HepG2 (cell line): Measurements from ENCODE around the gene ALG11. TPM values are rescaled to one million over a fixed set of nuclear protein-coding genes. Genes with fewer than 3 reads are reported as not detected.
A peak's percentile ranks its signal among the peaks of the same experiment; 100 is the strongest.

ENCODE experiments used
- ATAC-seq: fragments of 200-7000 bp; cut with Tn5 transposase; 3 replicates; pipeline ENCODE4 v1.9.1; 2020; ENCODE audit warnings: mild to moderate bottlenecking, moderate library complexity
- BruUV-seq: library from RNA; stranded (reverse); fragments of 400-500 nt; replicated peaks from 2 replicates; lab custom pipeline; 2021; lab: Mats Ljungman, UMichigan
- CTCF ChIA-PET: fragments of 300-600 bp; formaldehyde crosslinking; extraction: SDS; loops from one replicate; lab custom pipeline; 2021; ENCODE audit warnings: low total read pairs, inconsistent platforms, low intra/inter-chr PET ratio; lab: Yijun Ruan, JAX
- POLR2A ChIA-PET: fragments of 350-600 bp; sonication (Branson Sonifier 250); formaldehyde crosslinking; loops from one replicate; lab custom pipeline; 2020; ENCODE audit warnings: antibody characterized with exemption, inconsistent platforms; lab: Yijun Ruan, JAX
- DNase-seq: peaks from one replicate; pipeline ENCODE4 v3.0.0-alpha.2; 2015; ENCODE audit warnings: low spot score
- FAIRE-seq: peaks from 3 replicates; lab custom pipeline; 2011; peaks lifted over from hg19 to GRCh38; lab: Jason Lieb, UNC
- H2AFZ ChIP-seq: one replicate; pipeline ENCODE4 v1.6.1; 2011; ENCODE audit warnings: low read length, inconsistent platforms
- H3K27ac ChIP-seq: fragments of 300-600 bp; 3 replicates; pipeline ENCODE4 v1.8.0; 2011; ENCODE audit warnings: mixed run types, mild to moderate bottlenecking, mixed read lengths, low read length, inconsistent platforms; ENCODE audit not compliant: insufficient read depth; ENCODE audit errors: extremely low read length
- H3K27me3 ChIP-seq, 2 experiments: fragments of 200-600 bp in 1 of 2; 2 replicates in 1 of 2; 3 replicates in 1 of 2; pipeline versions ENCODE4 v1.6.0 to v1.8.0; 2011; ENCODE audit warnings: low read length in 2 of 2, mild to moderate bottlenecking in 2 of 2, moderate library complexity in 2 of 2, inconsistent platforms in 1 of 2; ENCODE audit not compliant: insufficient read depth in 2 of 2, control insufficient read depth in 1 of 2
- H3K36me3 ChIP-seq, 2 experiments: fragments of 200-600 bp in 1 of 2; replicated peaks in 1 of 2; 2 replicates in 1 of 2; 3 replicates in 1 of 2; pipeline versions ENCODE4 v1.5.1 to v1.8.0; 2011; ENCODE audit warnings: low read length in 2 of 2, inconsistent platforms in 1 of 2; ENCODE audit not compliant: insufficient read depth in 2 of 2, control insufficient read depth in 1 of 2
- H3K4me1 ChIP-seq: 2 replicates; pipeline ENCODE4 v1.5.1; 2012; ENCODE audit warnings: low read length, inconsistent platforms; ENCODE audit not compliant: insufficient read depth
- H3K4me2 ChIP-seq: 2 replicates; pipeline ENCODE4 v1.6.0; 2011; ENCODE audit warnings: low read depth, low read length, inconsistent platforms
- H3K4me3 ChIP-seq, 3 experiments: fragments of 200-600 bp in 1 of 3; sonication (generic), shearing (Covaris generic) in 1 of 3; replicated peaks in 1 of 3; 2 replicates each; pipeline ENCODE4 v1.5.1; 2011 to 2016; ENCODE audit warnings: low read length in 3 of 3, inconsistent platforms in 2 of 3, low read depth in 2 of 3, mild to moderate bottlenecking in 2 of 3, control low read depth in 1 of 3, mixed read lengths in 1 of 3; ENCODE audit not compliant: insufficient read depth in 1 of 3
- H3K79me2 ChIP-seq: one replicate; pipeline ENCODE4 v1.6.1; 2011; ENCODE audit warnings: low read length, inconsistent platforms; ENCODE audit not compliant: insufficient read depth
- H3K9ac ChIP-seq: 2 replicates; pipeline ENCODE4 v1.6.0; 2011; ENCODE audit warnings: mild to moderate bottlenecking, low read depth, low read length, inconsistent platforms; ENCODE audit not compliant: insufficient read depth
- H3K9me3 ChIP-seq: 2 replicates; pipeline ENCODE4 v1.5.1; 2012; ENCODE audit warnings: mild to moderate bottlenecking, low read length
- H4K20me1 ChIP-seq: 2 replicates; pipeline ENCODE4 v1.6.0; 2011; ENCODE audit warnings: inconsistent platforms, mild to moderate bottlenecking, low read length, moderate library complexity; ENCODE audit not compliant: insufficient read depth
- JUND ChIP-seq: sonication (generic); formaldehyde crosslinking; IDR thresholded peaks from 2 replicates; pipeline ENCODE4 v1.8.0; 2022; ENCODE audit warnings: mild to moderate bottlenecking, missing genetic modification reagents
- NAIF1 ChIP-seq: sonication (generic); formaldehyde crosslinking; IDR thresholded peaks from 2 replicates; pipeline ENCODE4 v1.5.0; 2020; ENCODE audit warnings: mild to moderate bottlenecking, missing genetic modification reagents, borderline replicate concordance
- PHF5A ChIP-seq: IDR thresholded peaks from one replicate; pipeline ENCODE4 v1.6.1; 2018; ENCODE audit warnings: low read depth, missing genetic modification reagents; ENCODE audit not compliant: unreplicated experiment
- RBM22 ChIP-seq: fragments of 200-400 bp; formaldehyde crosslinking; optimal IDR thresholded peaks from 2 replicates; pipeline ENCODE3; 2017; ENCODE audit warnings: mild to moderate bottlenecking, low read length, moderate library complexity
- REXO4 ChIP-seq: sonication (generic); formaldehyde crosslinking; IDR thresholded peaks from 2 replicates; pipeline ENCODE4 v1.8.0; 2022; ENCODE audit warnings: missing genetic modification reagents, mild to moderate bottlenecking, borderline replicate concordance
- SMARCE1 ChIP-seq: fragments of 450-650 bp; IDR thresholded peaks from 2 replicates; pipeline ENCODE4 v1.6.1; 2017; ENCODE audit warnings: borderline replicate concordance
- TAF15 ChIP-seq: fragments of 200-400 bp; formaldehyde crosslinking; IDR thresholded peaks from one replicate; pipeline ENCODE4 v1.6.1; 2018; ENCODE audit warnings: mild to moderate bottlenecking, low read depth, low read length; ENCODE audit not compliant: poor library complexity, severe bottlenecking
- ZFP36 ChIP-seq: fragments of 150-350 bp; IDR thresholded peaks from 2 replicates; pipeline ENCODE4 v1.6.1; 2018; ENCODE audit warnings: borderline replicate concordance, low read length, low read depth; ENCODE audit not compliant: partially characterized antibody
- ZNF3 ChIP-seq: IDR thresholded peaks from 2 replicates; pipeline ENCODE4 v1.7.0; 2017; ENCODE audit warnings: inconsistent platforms
- ZNF782 ChIP-seq: sonication (generic); formaldehyde crosslinking; IDR thresholded peaks from 2 replicates; pipeline ENCODE4 v1.4.0; 2020; ENCODE audit warnings: missing genetic modification reagents, mild to moderate bottlenecking, borderline replicate concordance
- WGBS: methylation state at CpG from one replicate; pipeline ENCODE4 v1.1.6; 2017; ENCODE audit warnings: low lambda C conversion rate; 5-methylcytosine and 5-hydroxymethylcytosine counted together
- in situ Hi-C: cut with HindIII; loops from 2 replicates; pipeline ENCODE4 v1.10.0; 2017; ENCODE audit warnings: low pct_unique_long_range_greater_than_20kb; ENCODE audit not compliant: extremely low pct_ligation_motif_present
- intact Hi-C: fragments of 100-400 bp; cut with micrococcal nuclease; formaldehyde crosslinking; loops from one replicate; pipeline ENCODE4 v1.10.0; 2022; ENCODE audit not compliant: unreplicated experiment
- polyA plus RNA-seq, 8 experiments: library from polyadenylated mRNA; depleted of rRNA in 3 of 8; stranded (reverse) in 7 of 8; unstranded in 1 of 8; fragments of >200 nt; fragmentation: Illumina TruSeq in 4 of 8; extraction: Trizol in 4 of 8; gene quantifications; 2 replicates each; pipeline versions ENCODE4 v1.2.1 to v1.2.3, GENCODE V29; 2011 to 2016; ENCODE audit warnings: low read depth in 4 of 8, missing spikeins in 1 of 8, mixed read lengths in 1 of 8; ENCODE audit not compliant: insufficient read depth in 1 of 8
- total RNA-seq, 5 experiments: library from RNA; depleted of rRNA; stranded (reverse); fragments of >200 nt; fragmentation: Illumina TruSeq; extraction: Trizol; gene quantifications; 2 replicates each; pipeline ENCODE4 v1.2.3, GENCODE V29; 2016; ENCODE audit warnings: low read depth in 1 of 5

ALG11 gene
- total and polyA plus RNA-seq, 2 of the 13 experiments (the other 11 are each of a cell fraction or from before 2014, with no cell fraction given): 14.7 to 27.9 TPM

GRCh38 chr13:51974482-51974881 lies 37.7 kb upstream of the ALG11 start:
- ChIA-PET CTCF (no interaction called here), POLR2A (interaction anchor here (1.4 kb wide), 1 partner anchor 37 kb away, joined by 4 read pairs; the partner anchor contains the start of genes ALG11 and ATP7B)
- 100% methylated on average over 5 of the region's 6 CpGs for WGBS
- H3K4me1 ChIP-seq: peaks cover 54% of the 10 kb centered on the region
- H3K4me3 ChIP-seq: no peak overlapping the region
- no peak overlapping the region for H2AFZ ChIP-seq
- H3K79me2 ChIP-seq: peaks cover 61% of the 10 kb centered on the region
- H4K20me1 ChIP-seq: no peaks in the 10 kb centered on the region; the same call in 1 of the 2 replicates
- H3K36me3 ChIP-seq: peaks cover 18 to 52% of the 10 kb centered on the region in 2 experiments
- in situ Hi-C loops: no loop called here
- TF ChIP-seq TAF15: no peak
- TF ChIP-seq ZFP36: no peak
- TF ChIP-seq RBM22: peak; percentile 43
- TF ChIP-seq, all 625 proteins: peak for 1
- BruUV-seq: TSS peak; percentile 25
- H3K27me3 ChIP-seq: no peaks in the 10 kb centered on the region
- no peak overlapping the region for H3K9ac ChIP-seq
- FAIRE-seq: no peak
- no peak for DNase-seq
- ATAC-seq: no peak
- H3K27ac ChIP-seq: no peak overlapping the region
- no peak overlapping the region for H3K4me2 ChIP-seq
- H3K9me3 ChIP-seq: no peaks in the 10 kb centered on the region
- intact Hi-C loops: loop anchor here (10.0 kb wide), 1 partner anchor 230 kb away; no protein-coding TSS in a partner anchor

- Histone ChIP-seq H3K4me3 (no peak overlapping the region), H3K4me1 (peaks cover 62% of the 10 kb centered on the region), H3K36me3 (peaks cover 11 to 37% of the 10 kb centered on the region in 2 experiments), H4K20me1 (no peaks in the 10 kb centered on the region; the same call in 1 of the 2 replicates), H3K9ac (no peak overlapping the region), H3K9me3 (no peaks in the 10 kb centered on the region), H3K27me3 (no peaks in the 10 kb centered on the region), H3K27ac (no peak overlapping the region), H3K4me2 (no peak overlapping the region), H3K79me2 (peaks cover 80% of the 10 kb centered on the region), H2AFZ (no peak overlapping the region)
- DNase-seq: no peak
- FAIRE-seq: no peak
- 0 out of 2 replicates have a peak, but pooled peaks have one; percentile 0 for TF ChIP-seq ZNF3 (CRISPR knock-in tag)
- TF ChIP-seq REXO4 (CRISPR knock-in tag): no peak
- no peak for TF ChIP-seq JUND
- no peak for TF ChIP-seq NAIF1
- no peak for TF ChIP-seq ZNF782 (CRISPR knock-in tag)
- peak; percentile 7 for TF ChIP-seq PHF5A (CRISPR knock-in tag)
- TF ChIP-seq SMARCE1: no peak
- intact Hi-C loops: loop anchor here (10.0 kb wide), 1 partner anchor 228 kb away; no protein-coding TSS in a partner anchor
- ATAC-seq: no peak
- ChIA-PET POLR2A (interaction anchor here (0.9 kb wide), 1 partner anchor 22 kb away, joined by 3 read pairs; no protein-coding TSS in a partner anchor), CTCF (no interaction called here)
- in situ Hi-C loops: no loop called here
- no TSS peak for BruUV-seq
- WGBS: 90% methylated on average over 1 of the region's 1 CpG
Measured at GRCh38 chr13:51976423-51976822, 35.8 kb upstream of the ALG11 start.
